ENCODE results near the gene IGSF21.

IGSF21 gene

DNA sequence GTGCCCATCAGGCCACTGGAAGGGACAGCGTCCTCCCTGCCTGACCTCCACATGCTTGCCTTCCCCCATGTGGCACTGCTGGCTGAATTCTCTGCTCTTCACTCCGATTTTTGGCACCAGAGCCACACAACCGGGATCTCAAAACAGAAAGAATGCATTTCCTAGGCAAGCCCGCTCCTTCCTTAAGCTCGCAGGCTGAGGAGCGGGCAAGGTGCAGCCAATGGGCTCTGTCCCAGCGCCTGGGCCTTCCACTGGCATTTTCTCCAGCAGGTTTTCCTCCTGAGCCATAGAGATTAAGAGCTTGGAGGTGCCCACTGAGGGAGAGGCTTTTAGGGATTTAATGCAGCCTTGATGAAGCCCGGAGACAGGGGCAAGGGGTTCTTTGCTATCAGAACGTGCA, 158.0 kb downstream of the IGSF21 start:
- no peak for DNase-seq (ENCODE audit: low read depth in 1 of 2, low spot score in 1 of 2)
- TF ChIP-seq GABPA (IDR thresholded peaks at IDR 0.05; ENCODE audit: low read depth) (no peak), POLR2AphosphoS5 (IDR thresholded peaks at IDR 0.05; ENCODE audit: low read depth) (no peak), SPI1 (IDR thresholded peaks at IDR 0.05; ENCODE audit: borderline replicate concordance, low read depth) (no peak)
- TF ChIP-seq, protein P1, sequence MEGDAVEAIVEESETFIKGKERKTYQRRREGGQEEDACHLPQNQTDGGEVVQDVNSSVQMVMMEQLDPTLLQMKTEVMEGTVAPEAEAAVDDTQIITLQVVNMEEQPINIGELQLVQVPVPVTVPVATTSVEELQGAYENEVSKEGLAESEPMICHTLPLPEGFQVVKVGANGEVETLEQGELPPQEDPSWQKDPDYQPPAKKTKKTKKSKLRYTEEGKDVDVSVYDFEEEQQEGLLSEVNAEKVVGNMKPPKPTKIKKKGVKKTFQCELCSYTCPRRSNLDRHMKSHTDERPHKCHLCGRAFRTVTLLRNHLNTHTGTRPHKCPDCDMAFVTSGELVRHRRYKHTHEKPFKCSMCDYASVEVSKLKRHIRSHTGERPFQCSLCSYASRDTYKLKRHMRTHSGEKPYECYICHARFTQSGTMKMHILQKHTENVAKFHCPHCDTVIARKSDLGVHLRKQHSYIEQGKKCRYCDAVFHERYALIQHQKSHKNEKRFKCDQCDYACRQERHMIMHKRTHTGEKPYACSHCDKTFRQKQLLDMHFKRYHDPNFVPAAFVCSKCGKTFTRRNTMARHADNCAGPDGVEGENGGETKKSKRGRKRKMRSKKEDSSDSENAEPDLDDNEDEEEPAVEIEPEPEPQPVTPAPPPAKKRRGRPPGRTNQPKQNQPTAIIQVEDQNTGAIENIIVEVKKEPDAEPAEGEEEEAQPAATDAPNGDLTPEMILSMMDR (IDR thresholded peaks at IDR 0.05; ENCODE audit: insufficient read depth, low read length), result no peak
- TF ChIP-seq, protein P2, sequence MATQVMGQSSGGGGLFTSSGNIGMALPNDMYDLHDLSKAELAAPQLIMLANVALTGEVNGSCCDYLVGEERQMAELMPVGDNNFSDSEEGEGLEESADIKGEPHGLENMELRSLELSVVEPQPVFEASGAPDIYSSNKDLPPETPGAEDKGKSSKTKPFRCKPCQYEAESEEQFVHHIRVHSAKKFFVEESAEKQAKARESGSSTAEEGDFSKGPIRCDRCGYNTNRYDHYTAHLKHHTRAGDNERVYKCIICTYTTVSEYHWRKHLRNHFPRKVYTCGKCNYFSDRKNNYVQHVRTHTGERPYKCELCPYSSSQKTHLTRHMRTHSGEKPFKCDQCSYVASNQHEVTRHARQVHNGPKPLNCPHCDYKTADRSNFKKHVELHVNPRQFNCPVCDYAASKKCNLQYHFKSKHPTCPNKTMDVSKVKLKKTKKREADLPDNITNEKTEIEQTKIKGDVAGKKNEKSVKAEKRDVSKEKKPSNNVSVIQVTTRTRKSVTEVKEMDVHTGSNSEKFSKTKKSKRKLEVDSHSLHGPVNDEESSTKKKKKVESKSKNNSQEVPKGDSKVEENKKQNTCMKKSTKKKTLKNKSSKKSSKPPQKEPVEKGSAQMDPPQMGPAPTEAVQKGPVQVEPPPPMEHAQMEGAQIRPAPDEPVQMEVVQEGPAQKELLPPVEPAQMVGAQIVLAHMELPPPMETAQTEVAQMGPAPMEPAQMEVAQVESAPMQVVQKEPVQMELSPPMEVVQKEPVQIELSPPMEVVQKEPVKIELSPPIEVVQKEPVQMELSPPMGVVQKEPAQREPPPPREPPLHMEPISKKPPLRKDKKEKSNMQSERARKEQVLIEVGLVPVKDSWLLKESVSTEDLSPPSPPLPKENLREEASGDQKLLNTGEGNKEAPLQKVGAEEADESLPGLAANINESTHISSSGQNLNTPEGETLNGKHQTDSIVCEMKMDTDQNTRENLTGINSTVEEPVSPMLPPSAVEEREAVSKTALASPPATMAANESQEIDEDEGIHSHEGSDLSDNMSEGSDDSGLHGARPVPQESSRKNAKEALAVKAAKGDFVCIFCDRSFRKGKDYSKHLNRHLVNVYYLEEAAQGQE (IDR thresholded peaks at IDR 0.05; ENCODE audit: insufficient replicate concordance, low read depth), result no peak
- no peaks in the 10 kb centered on the region for H3K27me3 ChIP-seq (ENCODE audit: insufficient read depth, poor library complexity, severe bottlenecking)
- no peak overlapping the region for H3K27ac ChIP-seq (replicated peaks)
- no peak overlapping the region for H3K4me3 ChIP-seq (replicated peaks; ENCODE audit: insufficient read depth, low read length)

DNA sequence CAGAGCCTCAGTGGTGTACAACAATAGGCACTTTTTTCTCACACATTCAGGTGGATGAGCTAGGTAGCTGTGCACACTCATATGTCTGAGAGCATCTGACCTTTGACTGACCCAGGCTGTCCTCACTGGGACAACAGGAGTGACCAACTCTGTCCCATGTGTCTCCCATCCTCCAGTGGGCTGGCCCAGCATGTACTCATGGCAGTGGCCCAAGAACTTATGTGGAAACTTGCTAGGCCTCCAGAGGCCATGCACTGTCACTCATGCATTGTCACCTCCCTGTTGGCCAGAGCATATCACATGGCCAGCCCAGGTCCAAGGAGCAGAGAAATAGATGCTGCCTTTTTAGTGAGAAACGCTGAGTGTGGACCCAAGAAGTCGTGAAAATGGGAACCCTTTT, 158.8 kb downstream of the IGSF21 start:
- TF ChIP-seq SPI1 (IDR thresholded peaks at IDR 0.05; ENCODE audit: borderline replicate concordance, low read depth), result no peak
- TF ChIP-seq GABPA (IDR thresholded peaks at IDR 0.05; ENCODE audit: low read depth), result no peak
- no peak for TF ChIP-seq POLR2AphosphoS5 (IDR thresholded peaks at IDR 0.05; ENCODE audit: low read depth)
- TF ChIP-seq, protein P1 (IDR thresholded peaks at IDR 0.05; ENCODE audit: insufficient read depth, low read length), result no peak
- TF ChIP-seq, protein P2 (IDR thresholded peaks at IDR 0.05; ENCODE audit: insufficient replicate concordance, low read depth), result no peak
- DNase-seq (ENCODE audit: low read depth in 1 of 2, low spot score in 1 of 2), result no peak
- Histone ChIP-seq H3K27ac (replicated peaks) (no peak overlapping the region), H3K4me3 (replicated peaks; ENCODE audit: insufficient read depth, low read length) (no peak overlapping the region), H3K27me3 (ENCODE audit: insufficient read depth, poor library complexity, severe bottlenecking) (no peaks in the 10 kb centered on the region)

DNA sequence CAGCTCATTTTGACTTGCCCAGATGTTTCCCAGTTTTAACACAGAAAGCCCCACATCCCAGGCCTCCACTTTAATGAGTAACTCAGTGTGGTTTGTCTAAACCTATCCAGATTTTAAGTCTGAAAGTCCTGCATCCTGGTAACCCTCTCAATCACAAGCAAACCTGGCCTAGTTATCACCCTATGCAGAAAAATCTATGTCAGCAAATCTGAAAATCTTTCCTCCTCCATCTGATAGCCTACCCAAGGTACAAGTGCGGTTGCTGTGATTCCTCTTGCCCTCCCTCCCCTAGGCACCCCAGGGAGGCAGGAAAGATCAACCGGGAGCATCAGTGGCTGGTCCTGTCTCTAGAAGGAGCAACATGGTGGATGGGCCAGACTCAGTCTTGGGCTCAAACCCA, 163.7 kb downstream of the IGSF21 start:
- Histone ChIP-seq H3K27me3 (ENCODE audit: insufficient read depth, poor library complexity, severe bottlenecking) (no peaks in the 10 kb centered on the region), H3K4me3 (replicated peaks; ENCODE audit: insufficient read depth, low read length) (no peak overlapping the region), H3K27ac (replicated peaks) (no peak overlapping the region)
- no peak for DNase-seq (ENCODE audit: low read depth in 1 of 2, low spot score in 1 of 2)
- TF ChIP-seq GABPA (IDR thresholded peaks at IDR 0.05; ENCODE audit: low read depth) (no peak), SPI1 (IDR thresholded peaks at IDR 0.05; ENCODE audit: borderline replicate concordance, low read depth) (no peak), POLR2AphosphoS5 (IDR thresholded peaks at IDR 0.05; ENCODE audit: low read depth) (no peak)
- TF ChIP-seq, protein P2 (IDR thresholded peaks at IDR 0.05; ENCODE audit: insufficient replicate concordance, low read depth), result no peak
- TF ChIP-seq, protein P1 (IDR thresholded peaks at IDR 0.05; ENCODE audit: insufficient read depth, low read length), result no peak
